CD14-positive monocyte (primary cell): Measurements from ENCODE around the gene GRM3. TPM values are rescaled to one million over a fixed set of nuclear protein-coding genes. Genes with fewer than 3 reads are reported as not detected.

Experiments used
- DNase-seq, 3 donors: peaks; one replicate each; pipeline ENCODE4 v3.0.0-alpha.2; 2011 to 2022
- H2AFZ ChIP-seq: 2 replicates; pipeline ENCODE4 v1.6.0; 2012; ENCODE audit warnings: mild to moderate bottlenecking, low read depth, low read length, inconsistent platforms; ENCODE audit not compliant: insufficient read depth, poor library complexity, severe bottlenecking
- H3K27ac ChIP-seq, 2 donors: 1 replicate in 1 of 2; 2 replicates in 1 of 2; pipeline ENCODE4 v1.5.1; 2012 to 2013; ENCODE audit warnings: low read length in 2 of 2, control low read depth in 1 of 2, inconsistent platforms in 1 of 2, low read depth in 1 of 2, mild to moderate bottlenecking in 1 of 2
- H3K27me3 ChIP-seq, 2 donors: one replicate each; pipeline versions ENCODE4 v1.6.0 to v1.6.1; 2011 to 2013; ENCODE audit warnings: low read length in 2 of 2; ENCODE audit not compliant: control insufficient read depth in 2 of 2, insufficient read depth in 2 of 2
- H3K36me3 ChIP-seq, 2 donors: replicated peaks in 1 of 2; 1 replicate in 1 of 2; 2 replicates in 1 of 2; pipeline versions ENCODE4 v1.5.1 to v1.6.1; 2012 to 2013; ENCODE audit warnings: low read length in 2 of 2, control low read depth in 1 of 2, inconsistent platforms in 1 of 2, mild to moderate bottlenecking in 1 of 2; ENCODE audit not compliant: insufficient read depth in 2 of 2, control insufficient read depth in 1 of 2
- H3K4me1 ChIP-seq, 2 donors: 1 replicate in 1 of 2; 2 replicates in 1 of 2; pipeline versions ENCODE4 v1.5.1 to v1.6.1; 2012 to 2013; ENCODE audit warnings: low read length in 2 of 2, control low read depth in 1 of 2, inconsistent platforms in 1 of 2, mild to moderate bottlenecking in 1 of 2, moderate library complexity in 1 of 2; ENCODE audit not compliant: insufficient read depth in 2 of 2, control insufficient read depth in 1 of 2
- H3K4me2 ChIP-seq: replicated peaks from 2 replicates; pipeline ENCODE3; 2012; ENCODE audit warnings: low read length, moderate library complexity, mild to moderate bottlenecking; ENCODE audit not compliant: poor library complexity, severe bottlenecking; ENCODE audit errors: extremely low read depth
- H3K4me3 ChIP-seq, 3 experiments: fragments of 200-600 bp in 1 of 3; sonication (generic) in 1 of 3; replicated peaks in 1 of 3; 1 replicate in 2 of 3; 2 replicates in 1 of 3; pipeline ENCODE4 v1.5.1; 2011 to 2013; ENCODE audit warnings: low read length in 3 of 3, mild to moderate bottlenecking in 3 of 3, control low read depth in 2 of 3, low read depth in 2 of 3, inconsistent platforms in 1 of 3, moderate library complexity in 1 of 3
- H3K79me2 ChIP-seq: 2 replicates; pipeline ENCODE4 v1.6.0; 2012; ENCODE audit warnings: mild to moderate bottlenecking, control low read depth, inconsistent platforms, low read length, moderate library complexity; ENCODE audit not compliant: insufficient read depth
- H3K9ac ChIP-seq: 2 replicates; pipeline ENCODE4 v1.6.0; 2017; ENCODE audit warnings: low read length, mild to moderate bottlenecking; ENCODE audit not compliant: insufficient read depth, poor library complexity, severe bottlenecking
- H3K9me3 ChIP-seq, 2 donors: replicated peaks in 1 of 2; 1 replicate in 1 of 2; 2 replicates in 1 of 2; pipeline versions ENCODE4 v1.5.1 to v1.6.1; 2012 to 2013; ENCODE audit warnings: low read length in 2 of 2, control low read depth in 1 of 2; ENCODE audit not compliant: control insufficient read depth in 1 of 2, insufficient read depth in 1 of 2
- H4K20me1 ChIP-seq: 2 replicates; pipeline ENCODE4 v1.6.0; 2012; ENCODE audit warnings: mild to moderate bottlenecking, low read length, control low read depth, moderate library complexity; ENCODE audit not compliant: insufficient read depth
- H3K27ac Mint-ChIP-seq, 7 donors: one replicate each; pipeline ENCODE4 v1.8.0; 2020; ENCODE audit warnings: mild to moderate bottlenecking in 7 of 7, mixed read lengths in 7 of 7, moderate library complexity in 6 of 7, inconsistent platforms in 2 of 7
- H3K27me3 Mint-ChIP-seq, 3 donors: one replicate each; pipeline ENCODE4 v1.8.0; 2021 to 2022; ENCODE audit warnings: low read depth in 3 of 3, mild to moderate bottlenecking in 3 of 3, mixed read lengths in 3 of 3, moderate library complexity in 3 of 3, inconsistent platforms in 1 of 3
- H3K36me3 Mint-ChIP-seq, 2 donors: one replicate each; pipeline ENCODE4 v1.8.0; 2020; ENCODE audit warnings: mixed read lengths in 2 of 2, inconsistent platforms in 1 of 2, mild to moderate bottlenecking in 1 of 2
- H3K4me1 Mint-ChIP-seq: one replicate; pipeline ENCODE4 v1.8.0; 2020; ENCODE audit warnings: mild to moderate bottlenecking, mixed read lengths
- H3K4me3 Mint-ChIP-seq, 2 donors: one replicate each; pipeline ENCODE4 v1.8.0; 2020; ENCODE audit warnings: mild to moderate bottlenecking in 2 of 2, mixed read lengths in 2 of 2, moderate library complexity in 1 of 2
- H3K9me3 Mint-ChIP-seq, 7 donors: one replicate each; pipeline ENCODE4 v1.8.0; 2020 to 2022; ENCODE audit warnings: mixed read lengths in 7 of 7, mild to moderate bottlenecking in 6 of 7, moderate library complexity in 6 of 7, inconsistent platforms in 2 of 7
- WGBS: methylation state at CpG from one replicate; pipeline ENCODE4 v1.1.5; 2013; ENCODE audit warnings: missing lambda C conversion rate; ENCODE audit not compliant: insufficient coverage; 5-methylcytosine and 5-hydroxymethylcytosine counted together
- intact Hi-C, 2 donors: fragments of 100-400 bp; cut with micrococcal nuclease; formaldehyde crosslinking; loops; one replicate each; pipeline versions ENCODE4 v1.15.0 to v1.15.1; 2023
- polyA plus RNA-seq, 3 donors: library from polyadenylated mRNA; depleted of rRNA in 1 of 3; unstranded in 2 of 3; stranded (reverse) in 1 of 3; fragments of 300-500 nt in 2 of 3; fragments of >200 nt in 1 of 3; fragmentation: Illumina TruSeq in 2 of 3; gene quantifications; 1 replicate in 2 of 3; 2 replicates in 1 of 3; pipeline ENCODE4 v1.2.3, GENCODE V29; 2012 to 2021
- TF ChIP-seq, protein P1 (sequence below): fragments of 200-600 bp; IDR thresholded peaks from one replicate; pipeline ENCODE4 v1.8.0; 2022; ENCODE audit warnings: antibody characterized with exemption, mild to moderate bottlenecking

The GRM3 gene
- polyA plus RNA-seq, 3 donors, result not detected

DNA sequence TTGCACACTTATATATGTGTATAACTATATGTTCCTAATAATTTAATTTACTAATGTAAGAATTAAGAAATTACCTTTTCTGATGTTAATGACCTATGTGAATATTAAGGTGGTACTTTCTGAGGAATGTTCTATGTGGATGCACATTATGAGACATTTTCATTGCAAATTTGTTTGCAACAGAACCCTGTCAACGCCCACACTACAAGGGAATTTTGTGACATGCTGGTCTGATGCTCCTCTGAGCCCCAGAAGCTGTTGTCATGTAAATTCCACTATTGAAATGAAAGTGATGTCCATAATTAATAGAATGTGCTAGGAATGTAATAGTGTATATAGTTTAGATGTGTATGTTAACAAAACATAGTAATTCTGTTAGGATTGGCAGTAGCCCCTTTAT lies 4.5 kb downstream of the GRM3 start:
- Histone ChIP-seq H3K4me1 (no peaks in the 10 kb centered on the region), H3K9ac (no peak overlapping the region), H3K4me3 (no peak overlapping the region), H3K79me2 (no peaks in the 10 kb centered on the region), H3K27ac (no peak overlapping the region), H3K27me3 (peaks cover 14 to 30% of the 10 kb centered on the region in 2 donors), H4K20me1 (no peaks in the 10 kb centered on the region), H3K36me3 (no peaks in the 10 kb centered on the region), H3K4me2 (no peak overlapping the region), H3K9me3 (peaks cover 4 to 8% of the 10 kb centered on the region in 2 donors), H2AFZ (no peak overlapping the region)
- Mint-ChIP-seq H3K27ac (no peak overlapping the region), H3K4me1 (no peaks in the 10 kb centered on the region), H3K4me3 (no peak overlapping the region), H3K9me3 (peaks cover 0 to 12% (median 4%) of the 10 kb centered on the region in 7 donors), H3K27me3 (peaks cover 22 to 27% (median 23%) of the 10 kb centered on the region in 3 donors), H3K36me3 (no peaks in the 10 kb centered on the region)
- no CpG with 5 or more reads among the region's 1 CpG for WGBS
- intact Hi-C loops, result no loop called here
- TF ChIP-seq, protein P1, sequence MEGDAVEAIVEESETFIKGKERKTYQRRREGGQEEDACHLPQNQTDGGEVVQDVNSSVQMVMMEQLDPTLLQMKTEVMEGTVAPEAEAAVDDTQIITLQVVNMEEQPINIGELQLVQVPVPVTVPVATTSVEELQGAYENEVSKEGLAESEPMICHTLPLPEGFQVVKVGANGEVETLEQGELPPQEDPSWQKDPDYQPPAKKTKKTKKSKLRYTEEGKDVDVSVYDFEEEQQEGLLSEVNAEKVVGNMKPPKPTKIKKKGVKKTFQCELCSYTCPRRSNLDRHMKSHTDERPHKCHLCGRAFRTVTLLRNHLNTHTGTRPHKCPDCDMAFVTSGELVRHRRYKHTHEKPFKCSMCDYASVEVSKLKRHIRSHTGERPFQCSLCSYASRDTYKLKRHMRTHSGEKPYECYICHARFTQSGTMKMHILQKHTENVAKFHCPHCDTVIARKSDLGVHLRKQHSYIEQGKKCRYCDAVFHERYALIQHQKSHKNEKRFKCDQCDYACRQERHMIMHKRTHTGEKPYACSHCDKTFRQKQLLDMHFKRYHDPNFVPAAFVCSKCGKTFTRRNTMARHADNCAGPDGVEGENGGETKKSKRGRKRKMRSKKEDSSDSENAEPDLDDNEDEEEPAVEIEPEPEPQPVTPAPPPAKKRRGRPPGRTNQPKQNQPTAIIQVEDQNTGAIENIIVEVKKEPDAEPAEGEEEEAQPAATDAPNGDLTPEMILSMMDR, result no peak
- DNase-seq, result no peak

DNA sequence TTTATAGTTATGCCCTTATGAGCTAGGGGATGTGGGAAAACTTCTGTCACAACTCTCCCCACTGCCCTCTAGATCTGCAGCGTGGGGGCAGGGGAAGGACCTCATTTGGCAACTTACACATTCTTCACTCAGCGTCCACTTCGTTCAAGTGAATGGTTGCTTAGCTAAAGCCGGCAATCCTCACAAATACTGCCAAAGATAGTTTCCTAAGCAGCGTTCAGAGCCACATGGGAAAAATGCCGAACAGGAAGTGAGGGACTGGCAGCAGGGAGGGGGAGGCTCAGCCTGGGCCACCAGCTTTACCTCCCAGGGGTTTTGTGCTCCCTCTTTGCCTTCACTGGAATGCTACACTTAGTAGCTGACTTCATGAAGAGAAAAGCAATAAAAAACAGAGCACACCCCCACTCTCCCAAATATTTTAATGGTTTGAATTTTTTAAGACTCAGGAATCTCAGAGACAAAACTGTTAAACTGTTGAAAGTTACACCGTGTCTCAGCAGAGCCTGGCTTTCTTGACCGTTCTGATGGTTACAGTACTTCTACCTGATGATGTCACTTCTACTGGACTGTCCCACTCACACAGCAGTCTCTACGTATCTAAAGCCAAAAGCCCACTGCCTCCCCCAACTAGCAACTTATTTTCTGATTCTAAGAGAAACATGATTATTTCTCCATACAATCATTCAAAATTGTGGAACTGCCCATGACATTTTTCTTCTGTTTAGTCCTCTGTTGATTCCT lies 10.4 kb downstream of the GRM3 start:
- H3K9ac ChIP-seq, result no peak overlapping the region
- TF ChIP-seq, protein P1, result no peak

More for the DNA sequence above, 10.4 kb downstream of the GRM3 start:
- Histone ChIP-seq H3K9me3 (no peaks in the 10 kb centered on the region), H2AFZ (no peak overlapping the region), H3K79me2 (no peaks in the 10 kb centered on the region), H3K27ac (no peak overlapping the region), H3K36me3 (no peaks in the 10 kb centered on the region), H3K4me1 (no peaks in the 10 kb centered on the region), H3K27me3 (no peaks in the 10 kb centered on the region), H3K4me3 (no peak overlapping the region), H3K4me2 (no peak overlapping the region), H4K20me1 (no peaks in the 10 kb centered on the region)
- peaks cover 0 to 2% (median 0%) of the 10 kb centered on the region in 3 donors for H3K27me3 Mint-ChIP-seq
- no peak overlapping the region for H3K27ac Mint-ChIP-seq
- no peak overlapping the region for H3K4me3 Mint-ChIP-seq
- H3K9me3 Mint-ChIP-seq, result peaks cover 0 to 4% (median 0%) of the 10 kb centered on the region in 7 donors
- 89% methylated on average over 3 of the region's 9 CpGs for WGBS
- no peaks in the 10 kb centered on the region for H3K36me3 Mint-ChIP-seq
- intact Hi-C loops, result no loop called here
- DNase-seq, result no peak
- H3K4me1 Mint-ChIP-seq, result no peaks in the 10 kb centered on the region
